GM18520 (cell line): ENCODE results near the gene TMEM237.
"Not testable (repeated sequence)": the region's sequence is repeated elsewhere in the genome, so short reads cannot be mapped to it uniquely, and the experiment has no call there.

Experiments
- ATAC-seq: cut with Tn5 transposase; IDR thresholded peaks from one replicate; pipeline ENCODE4 v1.9.1; 2021; ENCODE audit not compliant: unreplicated experiment

The TMEM237 gene

GRCh38 chr2:201643216-201643890 is at the start of gene TMEM237:
TMEM237 (minus strand) TSS chr2:201643503; CDS start chr2:201643400, 103 bp downstream.
- ATAC-seq, result peak; percentile 11

GRCh38 chr2:201685156-201685555 is 41.9 kb upstream of the TMEM237 start:
- ATAC-seq, result no peak

- no peak for ATAC-seq
These were observed 37.4 kb upstream of the TMEM237 start for GRCh38 chr2:201680743-201681142.

GRCh38 chr2:201678401-201678800 is 35.1 kb upstream of the TMEM237 start:
- no peak for ATAC-seq

GRCh38 chr2:201675454-201675853 is 32.2 kb upstream of the TMEM237 start:
- no peak for ATAC-seq

- no peak for ATAC-seq
These were observed 31.5 kb upstream of the TMEM237 start for GRCh38 chr2:201674794-201675193.

GRCh38 chr2:201674298-201674697 is 31.0 kb upstream of the TMEM237 start:
- ATAC-seq, result no peak

- no peak for ATAC-seq
These were observed 30.2 kb upstream of the TMEM237 start for GRCh38 chr2:201673546-201673945.

- ATAC-seq, result not testable (repeated sequence)
These were observed 27.9 kb upstream of the TMEM237 start for GRCh38 chr2:201671205-201671604.

- ATAC-seq, result no peak
These were observed 26.6 kb upstream of the TMEM237 start for GRCh38 chr2:201669865-201670264.

GRCh38 chr2:201668402-201668910 is 25.2 kb upstream of the TMEM237 start:
- no peak for ATAC-seq

- no peak for ATAC-seq
These were observed 21.0 kb upstream of the TMEM237 start for GRCh38 chr2:201664334-201664733.

GRCh38 chr2:201661366-201661765 is 18.1 kb upstream of the TMEM237 start:
- no peak for ATAC-seq

- ATAC-seq, result no peak
These were observed 17.1 kb upstream of the TMEM237 start for GRCh38 chr2:201660293-201660895.

GRCh38 chr2:201656740-201657139 is 13.4 kb upstream of the TMEM237 start:
- ATAC-seq, result no peak

GRCh38 chr2:201656102-201656501 is 12.8 kb upstream of the TMEM237 start:
- no peak for ATAC-seq

- ATAC-seq, result no peak
These were observed 11.5 kb upstream of the TMEM237 start for GRCh38 chr2:201654616-201655384.

GRCh38 chr2:201653221-201653620 is 9.9 kb upstream of the TMEM237 start:
- no peak for ATAC-seq

GRCh38 chr2:201649442-201649841 is 6.1 kb upstream of the TMEM237 start:
- no peak for ATAC-seq

GRCh38 chr2:201647431-201647830 is 4.1 kb upstream of the TMEM237 start:
- ATAC-seq, result no peak

- no peak for ATAC-seq
These were observed 698 bp upstream of the TMEM237 start for GRCh38 chr2:201644001-201644400.
